NCI-H2227 (cell line): ENCODE measurements around the gene WDFY3.

ENCODE experiments used
- DNase-seq: peaks from one replicate; lab custom pipeline; 2025; ENCODE audit not compliant: unreplicated experiment; lab: John Stamatoyannopoulos, UW

Gene WDFY3

GRCh38 chr4:84626673-84627072, 339.8 kb downstream of the WDFY3 start:
- no peak for DNase-seq

GRCh38 chr4:84623661-84624060, 342.8 kb downstream of the WDFY3 start:
- no peak for DNase-seq

- DNase-seq: no peak
These were observed 343.5 kb downstream of the WDFY3 start for GRCh38 chr4:84622959-84623358.
